HG02938 (cell line): Measurements from ENCODE around the gene LIPI.
"Not testable (repeated sequence)": the region's sequence is repeated elsewhere in the genome, so short reads cannot be mapped to it uniquely, and the experiment has no call there.

Experiments
- ATAC-seq: cut with Tn5 transposase; IDR thresholded peaks from one replicate; pipeline ENCODE4 v1.9.1; 2021; ENCODE audit warnings: mild to moderate bottlenecking, moderate library complexity; ENCODE audit not compliant: unreplicated experiment

The LIPI gene

DNA sequence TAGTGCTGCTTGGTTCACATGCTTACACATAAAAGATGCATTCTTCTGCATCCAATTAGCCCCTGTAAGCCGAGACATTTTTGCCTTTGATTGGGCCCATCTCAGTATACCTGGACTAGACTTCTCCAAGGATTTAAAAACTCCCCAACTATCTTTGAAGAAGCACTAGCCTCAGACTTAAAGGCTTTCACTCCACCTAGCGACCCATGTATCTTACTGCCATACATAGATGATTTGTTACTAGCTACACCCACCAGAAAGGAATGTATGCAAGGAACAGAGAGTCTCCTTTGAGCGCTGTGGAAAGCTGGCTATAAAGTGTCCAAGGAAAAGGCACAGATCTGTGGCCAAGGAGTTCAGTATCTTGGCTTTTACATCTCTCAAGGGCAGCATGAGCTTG lies 91.7 kb downstream of the LIPI start:
- no peak for ATAC-seq

DNA sequence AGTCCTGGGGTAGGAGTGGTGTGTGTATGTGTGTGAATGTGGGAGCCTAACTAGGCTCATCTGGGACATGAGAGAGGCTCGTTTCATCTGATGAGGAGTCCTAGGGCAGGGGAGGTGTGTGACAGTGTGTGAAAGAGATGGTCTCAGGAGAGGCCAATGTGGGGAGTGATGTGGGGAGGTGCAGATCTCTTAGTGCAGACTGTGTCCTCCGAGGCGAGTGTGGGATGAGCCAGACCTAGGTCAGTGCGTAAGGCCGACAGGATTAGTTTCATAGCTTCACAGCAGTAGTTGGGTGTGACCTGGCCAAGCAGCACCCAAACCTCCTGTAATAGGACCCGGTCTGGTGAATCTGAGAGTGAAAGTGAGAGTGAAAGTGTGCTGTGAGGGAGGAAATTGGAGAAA lies 94.7 kb downstream of the LIPI start:
- peak; percentile 75 for ATAC-seq

- ATAC-seq, result no peak
Measured at GRCh38 chr21:14115646-14116045, 95.1 kb downstream of the LIPI start.

DNA sequence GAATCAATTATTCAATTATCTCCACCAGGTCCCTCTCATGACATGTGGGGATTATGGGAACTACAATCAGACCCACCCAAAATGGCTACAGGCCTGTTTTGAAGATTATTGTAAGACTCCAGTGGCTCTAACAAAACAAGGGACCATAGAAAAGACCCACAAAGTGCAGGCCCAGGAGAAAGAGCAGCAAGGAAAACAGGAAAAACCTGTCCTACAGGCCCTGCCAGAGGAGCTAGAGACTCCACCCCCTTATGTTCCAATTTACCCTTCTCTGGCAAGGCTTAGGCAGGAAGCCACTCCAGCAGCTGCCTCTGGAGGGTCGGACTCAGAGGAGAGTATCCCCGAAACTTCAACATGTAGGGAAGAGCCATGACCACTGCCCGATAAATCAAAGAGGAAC lies 96.5 kb downstream of the LIPI start:
- ATAC-seq, result no peak

GRCh38 chr21:14104564-14104963 lies 106.2 kb downstream of the LIPI start:
- ATAC-seq, result not testable (repeated sequence)

GRCh38 chr21:14099570-14099969 lies 111.2 kb downstream of the LIPI start:
- ATAC-seq, result no peak

DNA sequence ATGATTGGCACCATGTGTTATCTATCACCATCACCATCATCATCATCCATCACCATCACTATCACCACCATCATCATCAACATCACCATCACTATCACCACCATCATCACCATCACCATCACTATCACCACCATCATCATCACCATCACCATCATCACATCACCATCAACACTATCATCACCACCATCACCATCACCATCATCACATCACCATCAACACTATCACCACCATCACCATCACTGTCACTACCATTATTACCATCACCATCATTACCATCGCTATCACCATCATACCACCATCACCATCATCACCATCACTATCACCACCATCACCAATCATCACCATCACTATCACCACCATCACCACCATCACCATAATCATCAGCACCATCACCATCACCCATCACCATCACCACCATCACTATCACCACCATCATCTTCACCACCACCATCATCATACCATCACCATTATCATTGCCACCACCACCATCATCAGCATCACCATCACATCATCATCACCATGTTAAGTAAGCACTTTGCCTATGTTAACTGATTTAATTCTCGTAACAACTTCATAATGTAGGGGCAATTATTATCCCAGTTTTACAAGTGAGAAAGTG lies 112.8 kb downstream of the LIPI start:
- no peak for ATAC-seq

DNA sequence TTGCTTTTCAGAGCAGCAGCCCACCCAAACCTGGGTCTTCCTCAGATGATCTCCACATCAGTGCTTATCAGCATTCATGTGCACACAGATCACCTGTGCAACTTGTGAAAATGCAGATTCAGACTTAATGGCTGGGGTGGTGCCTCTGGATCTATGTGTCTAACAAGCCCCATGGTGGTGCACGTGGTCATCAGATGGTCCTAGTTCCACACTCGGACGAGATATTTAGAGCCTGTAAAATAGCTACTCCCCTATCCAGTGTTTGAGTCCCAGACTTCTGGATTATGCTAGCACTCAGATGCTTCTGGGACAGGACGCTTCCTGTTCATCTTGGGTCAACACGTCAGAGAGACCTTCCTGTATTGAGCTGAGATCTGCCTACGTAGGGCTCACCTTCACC lies 114.2 kb downstream of the LIPI start:
- no peak for ATAC-seq

GRCh38 chr21:14096172-14096571 lies 114.6 kb downstream of the LIPI start:
- ATAC-seq, result no peak

- ATAC-seq, result no peak
Measured at GRCh38 chr21:14095056-14095455, 115.7 kb downstream of the LIPI start.

GRCh38 chr21:14092834-14093560 lies 117.8 kb downstream of the LIPI start:
- no peak for ATAC-seq

DNA sequence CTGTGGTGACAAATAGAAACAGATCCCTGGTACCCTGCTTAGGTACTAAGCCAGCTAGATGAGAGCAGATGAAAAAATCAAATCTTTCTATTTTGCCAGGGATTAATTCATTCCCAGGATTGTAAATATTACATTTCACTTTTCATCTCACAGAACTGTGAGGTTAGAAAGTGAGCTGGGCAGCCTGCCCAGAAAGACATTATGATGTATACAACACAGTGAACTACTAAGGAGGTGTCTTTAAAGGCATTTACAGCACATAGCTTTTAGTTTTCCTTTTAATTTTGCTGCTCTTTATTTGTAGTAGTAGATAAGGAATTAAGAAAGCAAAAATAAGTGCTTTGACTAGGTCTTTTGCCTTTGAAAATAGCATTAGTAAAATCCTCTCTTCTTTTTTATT lies 120.6 kb downstream of the LIPI start:
- ATAC-seq, result not testable (repeated sequence)

DNA sequence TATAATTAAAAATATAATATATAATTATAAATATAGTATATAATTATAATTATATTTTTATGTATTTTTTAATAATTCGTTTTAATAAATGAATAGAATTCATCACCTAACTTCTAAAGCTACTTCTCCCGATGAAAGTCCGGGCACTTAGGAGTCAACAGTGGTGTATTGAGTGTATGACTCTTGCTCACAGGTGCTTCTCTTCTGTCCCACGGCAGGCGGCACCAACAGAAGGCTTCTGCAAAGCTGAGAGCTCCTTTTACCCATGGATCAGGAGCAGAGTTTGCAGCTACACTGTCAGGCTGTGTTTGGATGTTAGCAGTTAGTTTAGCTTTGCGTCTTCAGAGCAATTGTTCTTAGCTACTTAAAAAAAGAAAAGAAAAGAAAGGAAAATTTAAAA lies 122.4 kb downstream of the LIPI start:
- ATAC-seq, result no peak

DNA sequence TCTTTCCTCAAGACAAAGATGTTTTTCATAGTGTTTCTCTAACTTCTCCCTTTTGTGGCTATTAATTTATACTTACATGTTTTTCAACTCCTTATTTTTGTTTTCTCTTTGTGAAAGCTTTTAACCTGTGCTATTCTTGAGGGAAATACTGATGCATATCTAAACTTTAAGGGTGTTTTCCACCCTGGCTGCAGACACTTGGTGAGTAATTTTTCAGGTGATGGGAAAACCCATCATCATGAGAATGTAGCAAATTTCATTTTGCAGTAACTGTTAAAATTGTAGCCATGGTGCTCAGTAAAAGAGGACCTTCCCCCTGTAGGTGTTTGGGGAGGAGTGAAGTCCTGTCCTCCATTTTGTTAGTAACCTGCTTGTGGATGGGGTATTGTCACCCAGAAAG lies 124.2 kb downstream of the LIPI start:
- ATAC-seq, result peak; percentile 59

GRCh38 chr21:14084701-14085100 lies 126.1 kb downstream of the LIPI start:
- ATAC-seq, result no peak

- ATAC-seq, result no peak
Measured at GRCh38 chr21:14084068-14084501, 126.7 kb downstream of the LIPI start.

DNA sequence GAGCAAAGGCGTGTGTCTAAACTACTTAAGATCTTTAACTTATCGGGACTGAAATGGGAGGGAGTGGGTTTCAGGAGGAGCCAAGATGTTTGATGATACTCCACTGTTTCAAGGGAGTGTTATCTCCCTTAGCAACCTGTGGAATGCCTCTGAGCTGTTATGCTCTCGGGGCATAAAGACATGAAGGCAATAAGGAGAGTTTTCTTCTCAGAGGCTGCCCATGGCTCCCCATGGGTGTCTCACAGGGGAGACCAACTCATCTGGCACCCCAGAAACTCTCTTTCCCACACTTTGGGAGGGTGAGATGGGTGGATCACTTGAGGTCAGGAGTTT lies 130.0 kb downstream of the LIPI start:
- no peak for ATAC-seq

DNA sequence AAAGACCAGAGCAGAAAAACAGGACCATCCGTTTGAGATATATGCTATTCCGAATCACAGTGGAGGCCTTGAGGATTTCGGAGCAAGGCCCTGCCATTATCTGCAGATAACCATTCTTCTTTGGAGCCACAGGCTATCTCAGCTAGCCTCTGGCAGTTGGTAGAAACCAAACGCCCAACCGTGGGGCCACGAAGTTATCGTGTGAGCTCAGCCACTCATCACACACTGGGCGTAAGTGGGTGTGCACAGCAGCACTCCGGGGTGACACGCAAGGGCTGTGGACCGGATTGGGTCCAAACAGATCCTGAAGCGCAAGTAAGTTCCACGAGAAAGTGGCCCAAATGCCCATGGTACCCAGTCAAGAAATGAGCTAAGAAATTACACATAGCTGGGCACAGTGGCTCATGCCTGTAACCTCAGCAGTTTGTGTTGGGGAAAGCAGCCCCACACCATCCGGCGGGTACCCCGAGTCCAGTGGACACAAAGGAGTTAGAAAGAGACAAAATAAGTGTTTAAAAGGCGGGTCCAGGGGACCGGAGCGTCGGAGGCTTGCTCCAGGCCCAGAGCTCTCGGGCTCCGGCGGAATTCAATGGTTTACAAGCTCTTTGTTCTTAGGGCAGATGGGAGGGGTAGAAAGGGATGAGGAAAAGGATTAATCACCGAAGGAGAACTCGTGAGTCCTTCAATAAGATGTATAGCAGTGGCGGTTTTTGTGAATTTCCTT lies 130.6 kb downstream of the LIPI start:
- no peak for ATAC-seq

DNA sequence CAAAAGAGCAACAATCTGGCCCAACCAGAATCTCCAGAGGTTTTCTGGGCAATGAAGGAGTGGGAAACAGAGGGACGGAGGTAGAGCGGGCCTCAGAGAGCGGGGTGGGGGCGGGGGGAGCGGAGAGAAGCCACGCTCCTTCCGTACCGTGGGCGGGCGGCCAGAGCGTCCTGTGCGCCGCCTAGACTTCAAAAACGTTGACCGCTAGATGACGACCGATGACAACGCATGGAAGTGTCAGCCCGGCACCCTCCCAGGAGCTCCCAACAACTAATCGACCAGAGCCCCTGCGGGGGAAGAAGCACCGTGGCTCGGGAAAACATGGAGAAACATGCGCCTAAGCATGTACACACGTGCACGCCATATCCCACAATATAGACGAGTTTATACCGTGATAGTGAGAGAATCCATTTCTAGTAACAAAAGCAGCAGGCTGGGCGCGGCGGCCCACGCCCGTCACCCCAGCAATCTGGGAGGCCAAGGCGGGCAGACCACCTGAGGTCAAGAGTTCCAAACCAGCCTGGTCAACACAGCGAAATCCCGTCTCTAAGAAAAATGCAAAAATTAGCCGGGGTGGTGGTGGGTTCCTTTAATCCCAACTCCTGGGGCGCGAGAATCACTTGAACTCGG lies 131.9 kb downstream of the LIPI start:
- no peak for ATAC-seq

DNA sequence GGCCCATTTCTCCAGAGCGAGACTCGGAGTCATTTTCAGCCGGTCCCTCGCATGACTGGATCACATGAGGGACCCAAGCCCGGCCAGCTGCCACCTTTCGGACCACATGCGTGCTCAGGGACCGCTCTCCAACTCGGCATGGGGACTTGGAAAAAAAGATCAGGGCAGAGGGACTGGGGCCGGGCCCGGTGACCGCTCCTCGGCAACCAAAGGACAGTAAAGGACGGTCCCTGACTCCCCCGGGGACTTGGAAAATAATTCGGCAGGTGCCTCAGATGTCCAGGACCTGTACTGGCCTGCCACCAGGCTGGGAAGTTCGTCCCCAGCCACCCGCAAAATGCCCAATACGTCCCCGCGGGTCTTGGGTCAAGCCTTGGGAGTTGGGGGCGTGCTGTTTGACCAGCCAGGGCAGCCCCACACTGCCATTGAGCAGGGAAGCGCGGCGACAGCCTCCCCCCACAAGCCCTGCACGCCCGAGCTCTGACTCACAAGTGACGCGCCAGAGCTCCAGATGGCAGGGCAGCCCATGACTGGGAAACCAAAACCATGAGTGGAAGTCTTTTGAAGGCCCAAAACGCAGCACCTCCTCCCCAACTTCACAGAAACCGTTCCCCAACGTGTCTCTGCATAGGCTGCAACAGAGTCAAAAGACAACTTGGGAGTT lies 134.5 kb downstream of the LIPI start:
- ATAC-seq, result no peak
